ENCODE data around the gene PLA2G4B.

- no peak for TF ChIP-seq POLR2AphosphoS5 (IDR thresholded peaks at IDR 0.05)
- peak in 1 of 4 experiments; percentile 19 for TF ChIP-seq CTCF (IDR thresholded peaks at IDR 0.05)
- TF ChIP-seq POLR2A (IDR thresholded peaks at IDR 0.05), result no peak
Observed at GRCh38 chr15:41827290-41827879, 11.3 kb upstream of the PLA2G4B start.

All from prostate gland (tissue), 2 donors.